Aorta (tissue), 5 donors: ENCODE data around the gene FOCAD. TPM values are rescaled to one million over a fixed set of nuclear protein-coding genes. Genes with fewer than 3 reads are reported as not detected.

Source experiments
- ATAC-seq: fragments of 200-7000 bp; cut with Tn5 transposase; one replicate; pipeline ENCODE4 v1.9.1; 2022; ENCODE audit warnings: moderate library complexity; ENCODE audit not compliant: low FRiP score
- DNase-seq, 2 donors: peaks; one replicate each; pipeline ENCODE4 v3.0.0-alpha.2; 2020
- H3K27ac ChIP-seq, 2 donors: one replicate each; pipeline ENCODE4 v1.5.1; 2013; ENCODE audit warnings: low read length in 2 of 2, mild to moderate bottlenecking in 2 of 2, moderate library complexity in 2 of 2, control low read depth in 1 of 2, inconsistent platforms in 1 of 2, low read depth in 1 of 2
- H3K27me3 ChIP-seq, 2 donors: one replicate each; pipeline ENCODE4 v1.6.1; 2013; ENCODE audit warnings: control low read depth in 1 of 2, low read length in 1 of 2, mild to moderate bottlenecking in 1 of 2, moderate library complexity in 1 of 2; ENCODE audit not compliant: insufficient read depth in 2 of 2, control insufficient read depth in 1 of 2
- H3K36me3 ChIP-seq, 2 donors: one replicate each; pipeline ENCODE4 v1.6.1; 2013; ENCODE audit warnings: control low read depth in 1 of 2, low read length in 1 of 2, mild to moderate bottlenecking in 1 of 2; ENCODE audit not compliant: insufficient read depth in 2 of 2, control insufficient read depth in 1 of 2
- H3K4me1 ChIP-seq, 2 donors: one replicate each; pipeline ENCODE4 v1.6.1; 2013; ENCODE audit warnings: low read length in 2 of 2, control low read depth in 1 of 2, mild to moderate bottlenecking in 1 of 2, moderate library complexity in 1 of 2; ENCODE audit not compliant: insufficient read depth in 2 of 2, control insufficient read depth in 1 of 2
- H3K4me3 ChIP-seq, 2 donors: one replicate each; pipeline ENCODE4 v1.5.1; 2013; ENCODE audit warnings: low read length in 2 of 2, control low read depth in 1 of 2, mild to moderate bottlenecking in 1 of 2
- H3K9me3 ChIP-seq: one replicate; pipeline ENCODE4 v1.6.1; 2013; ENCODE audit warnings: mild to moderate bottlenecking, low read length; ENCODE audit not compliant: control insufficient read depth
- WGBS, 2 donors: extraction: QIAGEN DNeasy Blood & Tissue Kit; methylation state at CpG; one replicate each; pipeline ENCODE4 v1.1.7; 2013; 5-methylcytosine and 5-hydroxymethylcytosine counted together
- intact Hi-C, 2 donors: fragments of 100-400 bp; cut with DNase I; formaldehyde crosslinking; loops; one replicate each; pipeline versions ENCODE4 v1.14.2 to v1.15.0; 2022
- polyA plus RNA-seq, 2 donors: library from polyadenylated mRNA; stranded (reverse); fragments of 200-250 nt; gene quantifications; one replicate each; pipeline ENCODE4 v1.2.3, GENCODE V29; 2013
- total RNA-seq, 2 donors: library from RNA; stranded (reverse); fragmentation: NEBNext Ultra II Directional; extraction: Animal tissue kit (Norgen Biotek cat#: 25700); gene quantifications; one replicate each; pipeline ENCODE4 v1.2.1, GENCODE V29; 2021
- donor health status: healthy with polysubstance abuse.
- donor health status: Bipolar disorder and iron deficiency.
- donor health status: DM: no; HTN: no; CAD: no.
- donor health status: DM: no; HTN: no; CAD: no.
- donor health status: DM: yes; HTN: yes; CAD: no.

The FOCAD gene
- total and polyA plus RNA-seq, 4 donors: 7.3 to 30.4 (median 17.2) TPM

- H3K9me3 ChIP-seq: no peaks in the 10 kb centered on the region
- no peak overlapping the region for H3K4me3 ChIP-seq
- intact Hi-C loops: no loop called here
- no peaks in the 10 kb centered on the region for H3K4me1 ChIP-seq
- H3K36me3 ChIP-seq: no peaks in the 10 kb centered on the region
- 82 to 88% methylated on average over 3 of the region's 3 CpGs for WGBS, 2 donors
- H3K27me3 ChIP-seq: no peaks in the 10 kb centered on the region
- DNase-seq (no peak), ATAC-seq (no peak)
- no peak overlapping the region for H3K27ac ChIP-seq
Observed at GRCh38 chr9:20760246-20760891, 76.3 kb downstream of the FOCAD start.

GRCh38 chr9:20770947-20771346, 86.9 kb downstream of the FOCAD start:
- DNase-seq: no peak
- Histone ChIP-seq H3K27me3 (no peaks in the 10 kb centered on the region), H3K4me1 (no peaks in the 10 kb centered on the region), H3K4me3 (no peak overlapping the region), H3K27ac (no peak overlapping the region), H3K36me3 (no peaks in the 10 kb centered on the region), H3K9me3 (no peaks in the 10 kb centered on the region)
- no peak for ATAC-seq
- intact Hi-C loops: no loop called here
- WGBS, 2 donors: 93 to 100% methylated on average over 1 of the region's 1 CpG

GRCh38 chr9:20771729-20772128, 87.7 kb downstream of the FOCAD start:
- H3K4me3 ChIP-seq: no peak overlapping the region
- H3K9me3 ChIP-seq: no peaks in the 10 kb centered on the region
- ATAC-seq: no peak
- H3K27me3 ChIP-seq: no peaks in the 10 kb centered on the region
- H3K4me1 ChIP-seq: no peaks in the 10 kb centered on the region
- H3K36me3 ChIP-seq: no peaks in the 10 kb centered on the region
- H3K27ac ChIP-seq: no peak overlapping the region
- intact Hi-C loops: no loop called here
- no peak for DNase-seq
- 96 to 98% methylated on average over 2 of the region's 2 CpGs for WGBS, 2 donors

GRCh38 chr9:20775683-20776082, 91.6 kb downstream of the FOCAD start:
- Histone ChIP-seq H3K27ac (no peak overlapping the region), H3K4me3 (no peak overlapping the region), H3K36me3 (no peaks in the 10 kb centered on the region), H3K4me1 (no peaks in the 10 kb centered on the region), H3K27me3 (no peaks in the 10 kb centered on the region), H3K9me3 (no peaks in the 10 kb centered on the region)
- intact Hi-C loops: no loop called here
- ATAC-seq (no peak), DNase-seq (no peak)
- WGBS, 2 donors: 95 to 98% methylated on average over 2 of the region's 2 CpGs

GRCh38 chr9:20781092-20781491, 97.0 kb downstream of the FOCAD start:
- intact Hi-C loops: no loop called here
- DNase-seq: no peak
- Histone ChIP-seq H3K27me3 (no peaks in the 10 kb centered on the region), H3K4me1 (no peaks in the 10 kb centered on the region), H3K36me3 (peaks cover 0 to 3% of the 10 kb centered on the region in 2 donors), H3K27ac (no peak overlapping the region), H3K9me3 (no peaks in the 10 kb centered on the region), H3K4me3 (no peak overlapping the region)
- no peak for ATAC-seq

- intact Hi-C loops: no loop called here
- 89 to 90% methylated on average over 5 of the region's 5 CpGs for WGBS, 2 donors
Observed at GRCh38 chr9:20782289-20782688, 98.2 kb downstream of the FOCAD start.

GRCh38 chr9:20783057-20784038, 99.3 kb downstream of the FOCAD start:
- 93 to 96% methylated on average over 3 of the region's 3 CpGs for WGBS, 2 donors
- Histone ChIP-seq H3K4me3 (no peak overlapping the region), H3K27me3 (no peaks in the 10 kb centered on the region), H3K27ac (no peak overlapping the region), H3K36me3 (peaks cover 0 to 3% of the 10 kb centered on the region in 2 donors), H3K4me1 (no peaks in the 10 kb centered on the region), H3K9me3 (no peaks in the 10 kb centered on the region)
- intact Hi-C loops: no loop called here
- ATAC-seq (no peak), DNase-seq (no peak)

More at GRCh38 chr9:20782289-20782688, 98.2 kb downstream of the FOCAD start:
- ATAC-seq (no peak), DNase-seq (no peak)
- Histone ChIP-seq H3K36me3 (peaks cover 0 to 3% of the 10 kb centered on the region in 2 donors), H3K27ac (no peak overlapping the region), H3K4me3 (no peak overlapping the region), H3K9me3 (no peaks in the 10 kb centered on the region), H3K4me1 (no peaks in the 10 kb centered on the region), H3K27me3 (no peaks in the 10 kb centered on the region)

GRCh38 chr9:20784196-20784595, 100.1 kb downstream of the FOCAD start:
- no peaks in the 10 kb centered on the region for H3K27me3 ChIP-seq
- DNase-seq: no peak
- no peaks in the 10 kb centered on the region for H3K9me3 ChIP-seq
- intact Hi-C loops: no loop called here
- H3K4me3 ChIP-seq: no peak overlapping the region
- no peak for ATAC-seq
- H3K27ac ChIP-seq: no peak overlapping the region
- WGBS, 2 donors: 90 to 92% methylated on average over 1 of the region's 1 CpG
- H3K36me3 ChIP-seq: peaks cover 0 to 3% of the 10 kb centered on the region in 2 donors
- no peaks in the 10 kb centered on the region for H3K4me1 ChIP-seq

GRCh38 chr9:20786807-20787206, 102.7 kb downstream of the FOCAD start:
- WGBS, 2 donors: 80 to 87% methylated on average over 1 of the region's 1 CpG
- Histone ChIP-seq H3K9me3 (no peaks in the 10 kb centered on the region), H3K27ac (no peak overlapping the region), H3K36me3 (peaks cover 0 to 3% of the 10 kb centered on the region in 2 donors), H3K4me3 (no peak overlapping the region), H3K27me3 (no peaks in the 10 kb centered on the region), H3K4me1 (no peaks in the 10 kb centered on the region)
- DNase-seq: no peak
- intact Hi-C loops: no loop called here
- ATAC-seq: no peak
